Kidney epithelial cell (primary cell): Measurements from ENCODE around the gene SLX9. TPM values are rescaled to one million over a fixed set of nuclear protein-coding genes. Genes with fewer than 3 reads are reported as not detected.
A peak's percentile ranks its signal among the peaks of the same experiment; 100 is the strongest.

Experiments used
- DNase-seq: peaks from one replicate; pipeline ENCODE4 v3.0.0-alpha.2; 2010; ENCODE audit warnings: low read depth
- H3K27me3 ChIP-seq: 2 replicates; pipeline ENCODE4 v1.6.0; 2011; ENCODE audit warnings: low read length; ENCODE audit not compliant: control insufficient read depth, insufficient read depth
- H3K36me3 ChIP-seq: 2 replicates; pipeline ENCODE4 v1.5.1; 2011; ENCODE audit warnings: low read length; ENCODE audit not compliant: control insufficient read depth, insufficient read depth
- H3K4me3 ChIP-seq: 2 replicates; pipeline ENCODE4 v1.5.1; 2011; ENCODE audit warnings: low read depth, mild to moderate bottlenecking, control low read depth, low read length
- total RNA-seq: library from RNA; depleted of rRNA; stranded (reverse); fragments of >200 nt; gene quantifications from 2 replicates; pipeline ENCODE4 v1.2.3, GENCODE V29; 2015
- TF ChIP-seq, protein P1 (sequence below): IDR thresholded peaks from 2 replicates; pipeline ENCODE4 v1.5.1; 2011; ENCODE audit warnings: mild to moderate bottlenecking, moderate library complexity, low read length, control low read depth, inconsistent platforms; ENCODE audit not compliant: insufficient read depth, poor library complexity, severe bottlenecking

SLX9 gene, protein sequence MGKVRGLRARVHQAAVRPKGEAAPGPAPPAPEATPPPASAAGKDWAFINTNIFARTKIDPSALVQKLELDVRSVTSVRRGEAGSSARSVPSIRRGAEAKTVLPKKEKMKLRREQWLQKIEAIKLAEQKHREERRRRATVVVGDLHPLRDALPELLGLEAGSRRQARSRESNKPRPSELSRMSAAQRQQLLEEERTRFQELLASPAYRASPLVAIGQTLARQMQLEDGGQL
- total RNA-seq, result 25.7 and 38.6 TPM in 2 replicates

DNA sequence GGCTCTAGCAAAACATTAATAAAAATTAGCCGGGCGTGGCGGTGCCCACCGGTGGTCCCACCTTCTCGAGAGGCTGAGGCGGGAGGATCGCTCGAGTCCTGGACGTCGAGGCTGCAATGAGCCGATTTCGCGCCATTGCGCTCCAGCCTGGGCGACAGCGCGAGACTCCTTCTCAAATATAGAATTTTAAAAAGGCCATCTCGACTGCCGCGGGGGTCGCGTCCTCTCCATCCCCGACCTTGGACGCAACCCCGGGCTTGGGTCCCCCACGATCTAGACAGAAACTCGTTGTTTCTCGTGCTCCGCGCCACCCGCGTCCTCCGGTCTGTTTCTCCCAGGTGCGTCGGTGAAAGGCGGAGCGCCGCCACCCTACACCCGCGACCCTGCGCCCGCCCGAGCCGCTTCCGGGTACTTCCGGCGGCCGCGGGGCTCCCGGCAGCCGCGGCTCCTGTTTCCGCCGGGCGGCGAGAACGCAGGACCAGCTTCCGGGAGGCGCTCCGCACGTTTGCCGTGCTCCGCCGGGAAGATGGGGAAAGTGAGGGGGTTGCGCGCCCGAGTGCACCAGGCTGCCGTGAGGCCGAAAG is at the start of gene SLX9:
Gene SLX9, plus strand, starts transcription at position 498 of the 584 bp plus-strand sequence. Its CDS starts 29 bp downstream, at position 527.
- H3K4me3 ChIP-seq, result peak within 1 kb of the TSS; percentile 70
- no peaks in the 10 kb centered on the region for H3K36me3 ChIP-seq
- H3K27me3 ChIP-seq, result peaks cover 3% of the 10 kb centered on the region
- TF ChIP-seq, protein P1, sequence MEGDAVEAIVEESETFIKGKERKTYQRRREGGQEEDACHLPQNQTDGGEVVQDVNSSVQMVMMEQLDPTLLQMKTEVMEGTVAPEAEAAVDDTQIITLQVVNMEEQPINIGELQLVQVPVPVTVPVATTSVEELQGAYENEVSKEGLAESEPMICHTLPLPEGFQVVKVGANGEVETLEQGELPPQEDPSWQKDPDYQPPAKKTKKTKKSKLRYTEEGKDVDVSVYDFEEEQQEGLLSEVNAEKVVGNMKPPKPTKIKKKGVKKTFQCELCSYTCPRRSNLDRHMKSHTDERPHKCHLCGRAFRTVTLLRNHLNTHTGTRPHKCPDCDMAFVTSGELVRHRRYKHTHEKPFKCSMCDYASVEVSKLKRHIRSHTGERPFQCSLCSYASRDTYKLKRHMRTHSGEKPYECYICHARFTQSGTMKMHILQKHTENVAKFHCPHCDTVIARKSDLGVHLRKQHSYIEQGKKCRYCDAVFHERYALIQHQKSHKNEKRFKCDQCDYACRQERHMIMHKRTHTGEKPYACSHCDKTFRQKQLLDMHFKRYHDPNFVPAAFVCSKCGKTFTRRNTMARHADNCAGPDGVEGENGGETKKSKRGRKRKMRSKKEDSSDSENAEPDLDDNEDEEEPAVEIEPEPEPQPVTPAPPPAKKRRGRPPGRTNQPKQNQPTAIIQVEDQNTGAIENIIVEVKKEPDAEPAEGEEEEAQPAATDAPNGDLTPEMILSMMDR, result no peak
- peak; percentile 10 for DNase-seq

DNA sequence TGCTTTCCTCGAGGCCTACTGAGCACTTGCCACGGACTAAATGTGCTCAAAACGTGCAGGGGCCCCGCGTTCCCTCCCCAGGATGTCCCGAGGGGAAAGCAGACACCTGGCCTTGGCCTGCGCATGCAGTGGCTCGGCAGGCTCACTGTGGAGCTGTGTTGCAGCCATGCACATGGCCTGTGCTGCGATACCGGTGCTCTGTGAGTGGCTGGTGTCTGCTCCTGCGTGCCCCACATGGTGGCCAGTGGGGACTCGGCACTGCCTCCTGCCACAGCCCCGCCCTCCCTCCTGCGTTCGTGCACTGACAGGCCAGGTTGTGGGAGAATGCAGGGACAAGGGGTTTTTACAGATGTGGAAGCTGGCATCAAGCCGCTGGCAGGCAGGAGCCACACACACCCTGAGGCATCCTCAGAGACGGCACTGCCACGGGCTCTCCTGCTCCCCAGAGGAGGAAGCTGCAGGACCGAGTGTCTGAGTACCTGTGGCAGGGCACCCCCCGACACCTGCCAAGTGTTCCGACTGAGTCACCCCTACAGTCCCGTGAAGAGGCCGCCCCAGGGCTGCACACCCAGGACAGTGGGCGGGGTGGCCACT is 49.4 kb upstream of the SLX9 start:
- no peak overlapping the region for H3K4me3 ChIP-seq
- H3K36me3 ChIP-seq, result no peaks in the 10 kb centered on the region
- H3K27me3 ChIP-seq, result peaks cover 35% of the 10 kb centered on the region
- TF ChIP-seq, protein P1, result no peak
- DNase-seq, result no peak

DNA sequence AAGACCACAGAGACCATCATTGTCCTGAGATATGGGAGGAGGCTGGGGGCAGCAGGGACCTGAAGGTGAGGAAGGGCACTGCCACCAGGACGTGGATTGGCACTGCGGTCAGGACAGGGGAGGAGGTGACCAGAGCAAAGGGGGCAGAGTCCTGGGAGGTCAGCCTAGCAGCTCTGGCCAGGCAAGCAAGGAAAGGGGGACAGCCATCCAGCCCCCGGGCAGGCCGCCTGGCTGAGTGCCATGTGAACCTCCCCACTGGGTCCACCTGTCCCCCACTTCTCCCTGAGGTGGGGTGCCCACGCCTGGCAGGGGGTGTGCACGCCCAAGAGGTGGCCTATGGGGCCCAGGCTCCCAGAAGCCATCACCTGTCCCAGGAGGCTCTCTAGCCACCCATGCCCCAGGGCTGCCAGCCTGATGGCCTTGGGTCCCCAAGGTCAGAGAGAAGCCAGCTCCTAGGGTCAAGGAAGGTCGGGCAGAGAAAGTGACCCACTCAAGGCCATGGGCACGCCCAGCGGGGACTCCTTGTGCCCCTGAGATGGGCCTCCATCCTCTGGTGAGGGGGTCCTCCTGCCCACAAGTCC is 48.8 kb upstream of the SLX9 start:
- Histone ChIP-seq H3K27me3 (peaks cover 35% of the 10 kb centered on the region), H3K4me3 (no peak overlapping the region), H3K36me3 (no peaks in the 10 kb centered on the region)
- TF ChIP-seq, protein P1, result no peak
- no peak for DNase-seq

DNA sequence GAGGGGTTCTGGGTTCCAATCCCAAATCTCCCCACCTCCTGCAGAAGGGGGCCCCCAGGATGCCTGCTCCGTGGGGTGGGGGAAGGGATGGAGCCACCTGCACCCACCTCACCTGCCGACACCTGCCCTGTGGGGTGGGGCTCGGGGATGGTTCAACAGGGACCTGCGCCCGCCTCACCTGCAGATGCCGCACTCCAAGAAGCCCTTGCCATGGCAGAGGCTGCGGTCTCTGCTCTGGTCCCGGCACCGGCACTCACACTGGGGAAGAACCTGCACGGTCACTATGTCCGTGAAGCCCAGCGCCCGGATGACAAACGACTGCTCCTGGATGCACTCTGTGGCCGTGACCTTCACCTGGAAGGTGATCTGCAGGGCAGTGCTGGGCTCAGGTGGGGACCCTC is 48.2 kb upstream of the SLX9 start:
- Histone ChIP-seq H3K27me3 (peaks cover 36% of the 10 kb centered on the region), H3K36me3 (no peaks in the 10 kb centered on the region), H3K4me3 (no peak overlapping the region)
- TF ChIP-seq, protein P1, result no peak
- DNase-seq, result no peak

DNA sequence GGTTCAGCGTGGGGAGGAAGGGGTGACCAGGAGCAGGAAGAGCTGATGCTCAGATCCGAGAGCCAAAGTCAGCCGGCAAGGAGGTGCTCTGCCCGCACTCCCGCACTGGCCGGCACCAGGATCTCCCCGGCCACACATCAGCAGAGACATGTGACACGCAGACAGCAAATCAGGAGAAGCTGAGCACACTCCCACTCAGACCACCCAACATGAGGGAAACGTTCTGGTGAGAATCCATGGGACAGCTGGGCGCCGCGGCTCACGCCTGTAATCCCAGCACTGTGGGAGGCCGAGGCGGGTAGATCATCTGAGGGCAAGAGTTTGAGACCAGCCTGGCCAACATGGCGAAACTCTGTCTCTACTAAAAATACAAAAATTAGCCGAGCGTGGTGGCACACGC is 47.7 kb upstream of the SLX9 start:
- DNase-seq, result no peak
- Histone ChIP-seq H3K27me3 (peaks cover 38% of the 10 kb centered on the region), H3K36me3 (no peaks in the 10 kb centered on the region), H3K4me3 (no peak overlapping the region)
- TF ChIP-seq, protein P1, result no peak
